NK-92 treated with Interleukin-12 subunit alpha and Interleukin-12 subunit beta, amount 100 ng/mL, for 24 hours (cell line): ENCODE data around the gene PPP1R1C.

ENCODE experiments used
- DNase-seq: peaks from one replicate; lab custom pipeline; 2025; lab: John Stamatoyannopoulos, UW

The PPP1R1C gene

GRCh38 chr2:181972431-181973170 is 13.1 kb upstream of the PPP1R1C start:
- DNase-seq = no peak

- DNase-seq = no peak
These were observed 12.4 kb upstream of the PPP1R1C start for GRCh38 chr2:181973171-181973783.

- no peak for DNase-seq
These were observed 7.8 kb upstream of the PPP1R1C start for GRCh38 chr2:181977661-181978350.

GRCh38 chr2:181978351-181979150 is 7.1 kb upstream of the PPP1R1C start:
- DNase-seq = no peak

- DNase-seq = no peak
These were observed 1.6 kb upstream of the PPP1R1C start for GRCh38 chr2:181984060-181984459.

GRCh38 chr2:181984814-181985631 is 630 bp upstream of the PPP1R1C start:
- no peak for DNase-seq

- no peak for DNase-seq
These were observed 2.7 kb downstream of the PPP1R1C start for GRCh38 chr2:181988154-181988924.

- no peak for DNase-seq
These were observed 3.4 kb downstream of the PPP1R1C start for GRCh38 chr2:181989099-181989498.

GRCh38 chr2:181991171-181991885 is 5.7 kb downstream of the PPP1R1C start:
- DNase-seq = no peak

- no peak for DNase-seq
These were observed 7.1 kb downstream of the PPP1R1C start for GRCh38 chr2:181992776-181993175.

GRCh38 chr2:181995289-181995688 is 9.6 kb downstream of the PPP1R1C start:
- DNase-seq = no peak

GRCh38 chr2:181998041-181998835 is 12.6 kb downstream of the PPP1R1C start:
- DNase-seq = no peak

- DNase-seq = no peak
These were observed 13.4 kb downstream of the PPP1R1C start for GRCh38 chr2:181998891-181999654.

- DNase-seq = no peak
These were observed 14.3 kb downstream of the PPP1R1C start for GRCh38 chr2:181999911-182000310.

GRCh38 chr2:182004945-182005520 is 19.4 kb downstream of the PPP1R1C start:
- DNase-seq = no peak

- no peak for DNase-seq
These were observed 21.1 kb downstream of the PPP1R1C start for GRCh38 chr2:182006595-182007341.

- no peak for DNase-seq
These were observed 28.6 kb downstream of the PPP1R1C start for GRCh38 chr2:182014284-182014683.
